Measurements from ENCODE around the gene OR52I2.

Gene OR52I2

DNA sequence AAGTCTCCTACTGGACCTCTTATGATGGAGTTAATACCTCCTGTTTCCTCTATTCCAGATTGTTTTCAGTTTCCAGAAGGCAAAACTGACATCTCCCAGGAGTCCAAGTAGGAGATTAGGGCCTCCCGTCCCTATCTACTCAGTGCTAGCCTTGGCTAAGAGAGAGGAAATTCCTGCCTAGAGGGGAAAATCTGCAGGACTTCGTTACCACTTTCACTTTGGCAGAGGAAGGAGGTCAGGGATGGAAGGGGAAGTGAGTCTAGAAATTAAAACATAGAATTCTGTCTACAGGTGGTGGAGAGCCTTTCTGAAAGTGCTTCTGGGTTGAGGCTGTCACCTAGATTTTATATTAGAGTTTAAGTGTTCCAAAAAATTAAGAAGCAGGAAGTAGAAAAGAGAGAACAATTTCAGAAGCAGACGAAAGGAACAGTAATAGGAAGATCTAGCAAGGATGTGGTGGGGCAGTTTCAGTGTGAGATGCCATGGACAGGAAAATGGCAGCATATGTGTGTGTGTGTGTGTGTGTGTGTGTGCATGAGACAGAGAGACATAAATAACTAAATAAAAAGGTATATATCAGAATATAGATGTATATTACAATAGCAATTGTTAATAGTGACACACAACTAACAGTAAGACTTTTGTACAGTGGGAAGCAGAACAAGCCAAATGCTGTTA, 28.9 kb downstream of the OR52I2 start:
- DNase-seq, result no peak

DNA sequence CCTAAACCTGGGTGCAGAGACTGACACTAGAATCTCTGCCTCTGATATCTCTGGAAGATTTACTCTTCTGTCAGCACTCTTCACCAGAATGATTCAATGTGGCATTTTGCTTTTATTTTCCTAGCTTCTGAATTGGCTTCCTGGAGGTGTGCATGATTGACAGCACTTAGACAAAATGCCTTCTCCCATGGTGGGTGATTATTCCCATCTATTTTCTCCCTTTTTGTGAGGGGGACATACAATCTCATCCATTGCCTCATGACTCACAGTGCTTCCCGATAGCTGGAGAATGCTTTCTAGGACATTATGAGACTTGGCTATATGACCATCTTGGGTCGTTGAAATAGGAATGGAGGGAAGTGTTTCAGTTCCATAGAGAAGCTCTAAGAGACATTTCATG, 30.4 kb downstream of the OR52I2 start:
- no peak for DNase-seq

DNA sequence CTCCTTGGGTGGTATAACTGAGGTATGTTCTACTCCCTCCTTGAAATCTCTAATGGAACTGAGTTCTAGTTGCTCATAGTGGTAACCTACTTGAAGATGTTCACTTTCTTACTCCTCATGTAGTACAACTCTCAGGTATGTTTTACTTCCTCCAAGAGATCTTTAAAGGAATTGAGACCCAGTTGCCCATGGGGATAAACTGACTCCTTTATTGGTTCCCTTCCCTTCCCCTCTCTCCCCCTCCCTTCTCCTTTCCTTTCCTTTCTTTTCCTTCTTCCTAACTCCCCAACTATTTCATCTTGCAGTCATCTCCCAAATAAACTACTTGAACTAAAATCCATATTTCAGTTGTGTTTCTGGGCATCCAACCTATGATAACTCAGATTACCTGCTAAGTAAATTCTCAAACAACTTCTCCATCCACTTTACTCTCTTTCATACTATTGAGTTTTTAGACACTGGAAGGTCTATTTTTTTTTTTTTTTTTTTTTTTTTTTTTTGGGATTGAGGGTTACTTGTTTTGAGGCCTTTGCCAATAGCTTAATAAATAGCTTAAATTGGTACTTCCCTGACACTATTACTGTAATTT, 34.4 kb downstream of the OR52I2 start:
- DNase-seq, result no peak

DNA sequence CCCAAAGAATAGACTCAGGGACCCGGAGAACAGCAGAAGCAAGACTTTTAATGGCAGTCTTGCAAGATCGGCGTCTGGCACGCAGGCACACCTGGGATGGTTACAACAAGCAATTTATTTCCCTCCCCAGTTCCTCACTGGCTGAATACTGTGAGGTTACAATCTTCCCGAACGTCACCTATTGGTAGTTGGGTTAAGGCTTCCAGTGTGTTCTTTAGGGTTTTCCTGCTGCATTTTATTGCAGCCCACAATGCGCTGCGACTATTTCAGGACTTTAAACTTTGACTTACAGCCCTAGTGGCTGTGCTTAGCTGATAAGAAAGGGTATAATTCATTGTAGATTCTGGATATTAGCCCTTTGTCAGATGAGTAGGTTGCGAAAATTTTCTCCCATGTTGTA, 38.0 kb downstream of the OR52I2 start:
- DNase-seq, result no peak

DNA sequence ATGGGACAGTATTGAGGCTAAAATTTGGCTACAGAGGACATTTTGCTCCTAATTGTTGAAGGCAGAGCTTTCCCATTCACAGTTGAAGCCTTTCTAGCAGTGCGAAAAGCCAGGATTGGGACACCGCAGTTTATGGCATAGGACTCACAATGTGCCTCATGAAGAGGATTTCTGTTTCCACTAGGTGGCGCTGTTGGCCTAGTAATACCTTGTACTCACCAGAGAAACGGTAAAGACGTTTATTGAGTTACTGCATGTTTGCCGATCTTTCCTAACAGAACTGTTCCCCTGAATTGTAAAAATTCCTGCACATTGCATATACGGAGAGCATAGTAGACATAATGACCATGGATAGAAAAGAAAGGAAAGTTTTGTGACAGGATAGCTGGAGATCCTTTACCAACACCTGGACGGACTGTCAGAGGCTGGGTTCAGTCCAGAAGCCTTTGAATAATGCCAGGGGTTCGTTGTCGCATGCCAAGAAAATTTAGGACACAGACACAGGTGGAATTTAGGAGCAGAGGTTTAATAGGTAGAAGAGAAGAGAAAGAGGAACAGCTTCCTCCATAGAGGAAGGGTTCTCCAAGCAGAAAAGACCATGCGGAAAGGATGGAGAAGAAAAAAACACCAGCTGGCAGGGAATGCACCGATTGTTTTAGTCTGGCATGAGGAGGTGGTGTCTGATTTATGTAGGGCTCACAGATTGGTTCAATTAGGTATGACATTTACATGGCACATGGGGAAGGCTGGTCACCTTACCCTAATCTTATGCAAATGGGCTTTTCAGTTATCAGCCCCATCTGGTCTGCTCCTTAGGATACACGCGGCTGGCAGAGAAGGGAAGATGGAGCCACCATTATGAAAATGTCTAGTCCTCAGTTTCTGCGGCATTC, 44.9 kb downstream of the OR52I2 start:
- DNase-seq, result peak; percentile 87

DNA sequence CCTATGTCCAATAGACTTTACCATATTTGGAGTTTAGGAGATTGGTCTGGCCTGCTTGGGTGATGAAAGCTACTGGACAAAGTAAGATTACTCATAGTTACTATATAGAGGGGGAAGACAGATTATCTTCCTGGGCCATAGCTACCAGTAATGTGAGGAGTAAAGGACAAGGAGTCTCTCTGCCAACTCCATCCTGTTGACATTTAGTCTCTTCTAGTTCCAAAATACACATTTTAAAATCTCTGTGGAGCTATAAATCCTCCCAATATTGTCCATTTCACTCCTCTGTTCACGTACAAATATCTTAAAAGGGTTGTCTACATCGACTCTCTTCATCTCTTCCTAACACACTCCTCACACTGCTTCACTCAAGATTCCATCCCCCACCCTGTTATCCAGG, 54.6 kb downstream of the OR52I2 start:
- no peak for DNase-seq

DNA sequence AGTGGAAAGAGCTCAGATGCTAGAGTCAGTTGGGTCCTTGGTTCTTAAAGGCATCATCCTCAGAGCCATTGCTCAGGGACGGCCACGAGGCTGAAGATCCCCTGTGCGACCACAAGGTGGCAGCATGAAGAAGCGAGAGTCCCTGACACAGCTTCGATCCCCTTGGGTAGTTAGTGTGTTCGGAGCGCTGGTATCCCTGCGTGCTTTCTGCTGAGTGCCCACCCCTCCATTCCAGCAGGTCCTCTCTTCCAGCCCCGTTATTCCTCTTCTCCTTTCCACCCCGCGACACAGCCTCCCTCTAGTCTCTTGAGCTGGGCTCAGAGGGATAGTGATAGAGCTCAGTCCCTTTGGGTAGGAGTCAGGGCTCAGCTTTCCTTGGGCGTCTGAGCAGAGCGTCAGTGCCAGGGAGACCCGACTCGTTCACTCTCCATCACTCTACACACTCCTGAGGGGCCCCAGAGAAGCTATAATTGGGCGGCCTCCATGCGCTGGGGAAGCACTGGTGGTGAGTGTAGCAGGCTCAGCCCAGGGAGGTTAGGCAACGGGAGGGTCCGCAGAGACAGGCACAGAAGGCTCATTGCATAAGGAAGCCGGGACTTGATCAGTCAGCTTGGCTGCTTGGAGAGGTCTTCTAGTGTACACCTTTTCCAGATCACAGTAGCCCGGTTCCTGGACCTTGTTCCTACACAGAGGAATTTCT, 55.6 kb downstream of the OR52I2 start, which contains the start of gene OR51D1:
TSS of gene OR51D1 (plus strand) at position 516 of the 700 bp plus-strand sequence. CDS start 2,314 bp downstream, outside the sequence.
- peak; percentile 57 for DNase-seq

DNA sequence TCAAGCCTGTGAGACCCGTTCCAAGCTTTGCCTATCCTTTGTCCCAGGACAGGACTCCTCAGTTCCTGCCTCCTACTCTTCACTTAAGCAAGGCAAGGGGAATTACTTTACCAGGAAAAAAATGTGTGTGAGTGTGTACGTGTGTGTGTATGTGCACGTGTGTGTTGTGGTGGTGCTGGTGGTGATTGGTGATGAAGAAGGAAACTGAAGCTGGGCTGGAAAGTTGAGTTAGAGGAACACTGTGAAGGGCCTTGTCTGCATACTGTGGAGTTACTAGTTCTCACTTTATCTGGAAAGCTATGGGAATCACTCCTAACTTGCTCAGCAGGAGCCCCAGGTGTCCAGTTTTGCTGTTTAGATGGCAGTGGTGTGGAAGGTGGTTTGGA, 56.1 kb downstream of the OR52I2 start:
- no peak for DNase-seq

DNA sequence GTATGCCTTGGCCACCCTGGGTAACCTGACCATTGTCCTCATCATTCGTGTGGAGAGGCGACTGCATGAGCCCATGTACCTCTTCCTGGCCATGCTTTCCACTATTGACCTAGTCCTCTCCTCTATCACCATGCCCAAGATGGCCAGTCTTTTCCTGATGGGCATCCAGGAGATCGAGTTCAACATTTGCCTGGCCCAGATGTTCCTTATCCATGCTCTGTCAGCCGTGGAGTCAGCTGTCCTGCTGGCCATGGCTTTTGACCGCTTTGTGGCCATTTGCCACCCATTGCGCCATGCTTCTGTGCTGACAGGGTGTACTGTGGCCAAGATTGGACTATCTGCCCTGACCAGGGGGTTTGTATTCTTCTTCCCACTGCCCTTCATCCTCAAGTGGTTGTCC, 58.4 kb downstream of the OR52I2 start:
- no peak for DNase-seq

DNA sequence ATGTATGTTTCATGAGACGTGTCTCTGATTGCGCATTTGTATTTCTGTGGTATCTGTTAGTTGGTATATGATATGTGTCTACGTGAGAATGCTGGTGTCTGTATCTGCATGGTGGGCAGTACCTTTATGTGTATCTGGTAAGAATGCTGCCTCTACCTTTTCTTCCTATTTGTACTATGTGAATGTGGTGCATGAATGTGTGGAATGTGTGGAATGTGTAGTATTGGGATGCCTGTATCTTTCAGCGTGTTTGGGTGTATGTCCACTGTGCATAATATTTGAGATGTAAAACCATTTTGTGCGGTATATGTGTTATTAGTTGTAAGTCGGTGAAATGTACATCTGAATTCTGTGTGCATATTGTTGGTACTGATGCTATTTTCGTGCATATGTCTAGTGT, 60.0 kb downstream of the OR52I2 start:
- DNase-seq, result no peak

DNA sequence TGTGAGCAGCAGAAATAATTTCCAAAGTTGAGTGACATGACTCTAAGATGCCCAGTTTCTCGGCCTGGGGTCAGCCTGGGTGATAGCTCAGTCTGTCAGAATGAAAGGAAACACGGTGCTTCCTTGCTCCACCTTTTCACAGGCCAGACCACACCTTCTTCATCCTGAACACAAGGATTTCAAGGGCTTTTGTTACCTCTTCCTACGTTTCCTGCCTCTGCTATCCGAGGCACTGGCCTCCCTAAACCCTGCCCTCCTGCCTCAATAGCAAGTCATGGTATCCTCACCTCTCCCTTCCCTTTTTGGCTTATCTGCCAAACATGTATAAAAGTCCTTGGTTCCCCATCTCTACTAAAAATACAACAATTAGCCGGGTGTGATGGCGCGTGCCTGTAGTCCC, 60.5 kb downstream of the OR52I2 start:
- DNase-seq, result no peak
